Activated T-helper 9 cell treated with anti-CD3 and anti-CD28 coated beads, Interleukin-2, amount 50 U/mL, for 16 hours (primary cell): ENCODE results near the gene ATP10B.
"Not testable (repeated sequence)": the region's sequence is repeated elsewhere in the genome, so short reads cannot be mapped to it uniquely, and the experiment has no call there.

Source experiments
- DNase-seq: peaks from one replicate; pipeline ENCODE4 v3.0.0-alpha.2; 2020; ENCODE audit warnings: low read depth

ATP10B gene

GRCh38 chr5:160852049-160852448 is at the start of gene ATP10B:
Gene ATP10B (minus strand): TSS chr5:160852211. CDS start chr5:160688074, 164,137 bp downstream.
- DNase-seq, result no peak

GRCh38 chr5:160901656-160902055 is 49.6 kb upstream of the ATP10B start:
- no peak for DNase-seq

GRCh38 chr5:160899735-160900134 is 47.7 kb upstream of the ATP10B start:
- DNase-seq, result no peak

- DNase-seq, result not testable (repeated sequence)
These were observed 41.4 kb upstream of the ATP10B start for GRCh38 chr5:160893180-160893964.

- no peak for DNase-seq
These were observed 35.8 kb upstream of the ATP10B start for GRCh38 chr5:160887780-160888179.

- DNase-seq, result not testable (repeated sequence)
These were observed 21.7 kb upstream of the ATP10B start for GRCh38 chr5:160873560-160874200.

- DNase-seq, result no peak
These were observed 18.0 kb upstream of the ATP10B start for GRCh38 chr5:160869989-160870521.

GRCh38 chr5:160867976-160868375 is 16.0 kb upstream of the ATP10B start:
- no peak for DNase-seq

GRCh38 chr5:160851451-160851850 is 560 bp downstream of the ATP10B start:
- no peak for DNase-seq

- DNase-seq, result no peak
These were observed 1.6 kb downstream of the ATP10B start for GRCh38 chr5:160850421-160850820.

- no peak for DNase-seq
These were observed 4.4 kb downstream of the ATP10B start for GRCh38 chr5:160847526-160848085.

- DNase-seq, result no peak
These were observed 5.4 kb downstream of the ATP10B start for GRCh38 chr5:160846642-160847041.

- no peak for DNase-seq
These were observed 7.8 kb downstream of the ATP10B start for GRCh38 chr5:160844177-160844576.

- no peak for DNase-seq
These were observed 8.8 kb downstream of the ATP10B start for GRCh38 chr5:160843240-160843639.

- DNase-seq, result no peak
These were observed 14.0 kb downstream of the ATP10B start for GRCh38 chr5:160837749-160838593.

- no peak for DNase-seq
These were observed 14.8 kb downstream of the ATP10B start for GRCh38 chr5:160837211-160837610.

GRCh38 chr5:160835818-160836528 is 16.0 kb downstream of the ATP10B start:
- DNase-seq, result no peak

- no peak for DNase-seq
These were observed 16.6 kb downstream of the ATP10B start for GRCh38 chr5:160835376-160835775.

- no peak for DNase-seq
These were observed 18.2 kb downstream of the ATP10B start for GRCh38 chr5:160833806-160834205.

GRCh38 chr5:160831801-160832200 is 20.2 kb downstream of the ATP10B start:
- no peak for DNase-seq

GRCh38 chr5:160824301-160825001 is 27.6 kb downstream of the ATP10B start:
- no peak for DNase-seq
